Measurements from ENCODE around the gene TBRG4. TPM values are rescaled to one million over a fixed set of nuclear protein-coding genes. Genes with fewer than 3 reads are reported as not detected.

Gene TBRG4
- total RNA-seq, result 44.5 and 55.9 TPM in 2 replicates
- 54.3 and 54.6 TPM in 2 replicates for polyA plus RNA-seq

- Histone ChIP-seq H3K4me1 (ENCODE audit: insufficient read depth) (peaks cover 12% of the 10 kb centered on the region), H3K27ac (peak within 1 kb of the TSS; percentile 99), H3K27me3 (peaks cover 3% of the 10 kb centered on the region), H3K4me2 (peak within 1 kb of the TSS; percentile 79), H3K79me2 (peaks cover 44% of the 10 kb centered on the region), H3K9me2 (replicated peaks; ENCODE audit: insufficient read depth) (no peaks in the 10 kb centered on the region), H3K4me3 (peak within 1 kb of the TSS; percentile 74), H3K36me3 (replicated peaks; ENCODE audit: insufficient read depth, low read depth) (no peaks in the 10 kb centered on the region), H2AFZ (peak within 1 kb of the TSS; percentile 76), H3K9me3 (ENCODE audit: low read depth) (no peaks in the 10 kb centered on the region), H4K20me1 (ENCODE audit: insufficient read depth, poor library complexity, severe bottlenecking) (peaks cover 11% of the 10 kb centered on the region)
- no peak for TF ChIP-seq EZH2phosphoT487 (IDR thresholded peaks at IDR 0.05; ENCODE audit: low read depth, severe bottlenecking, unreplicated experiment)
- no peak for TF ChIP-seq EZH2 (IDR thresholded peaks at IDR 0.05; ENCODE audit: borderline replicate concordance)
- TF ChIP-seq CTCF (IDR thresholded peaks at IDR 0.05; ENCODE audit: poor library complexity), result peak; percentile 38
- DNase-seq (ENCODE audit: low spot score), result peak; percentile 98
- under 1% methylated on average over 64 of the region's 64 CpGs for WGBS (ENCODE audit: low lambda C conversion rate, missing lambda C conversion rate)
Measured at GRCh38 chr7:45111298-45112223, at the start of gene TBRG4. Gene TBRG4, minus strand, starts transcription at chr7:45111697. Its CDS starts 2,460 bp downstream, at chr7:45109237.

- Histone ChIP-seq H3K79me2 (no peaks in the 10 kb centered on the region), H4K20me1 (ENCODE audit: insufficient read depth, poor library complexity, severe bottlenecking) (no peaks in the 10 kb centered on the region), H3K4me2 (no peak overlapping the region), H3K9me3 (ENCODE audit: low read depth) (no peaks in the 10 kb centered on the region), H3K4me1 (ENCODE audit: insufficient read depth) (no peaks in the 10 kb centered on the region), H3K9me2 (replicated peaks; ENCODE audit: insufficient read depth) (no peaks in the 10 kb centered on the region), H3K27ac (no peak overlapping the region), H3K36me3 (replicated peaks; ENCODE audit: insufficient read depth, low read depth) (no peaks in the 10 kb centered on the region), H3K27me3 (peaks cover 36% of the 10 kb centered on the region), H3K4me3 (no peak overlapping the region), H2AFZ (no peak overlapping the region)
- TF ChIP-seq CTCF (IDR thresholded peaks at IDR 0.05; ENCODE audit: poor library complexity), result no peak
- no peak for TF ChIP-seq EZH2phosphoT487 (IDR thresholded peaks at IDR 0.05; ENCODE audit: low read depth, severe bottlenecking, unreplicated experiment)
- no peak for TF ChIP-seq EZH2 (IDR thresholded peaks at IDR 0.05; ENCODE audit: borderline replicate concordance)
- 80% methylated on average over 4 of the region's 4 CpGs for whole genome bisulfite sequencing (ENCODE audit: low lambda C conversion rate, missing lambda C conversion rate)
- no peak for DNase-seq (ENCODE audit: low spot score)
Measured at GRCh38 chr7:45161138-45161537, 49.6 kb upstream of the TBRG4 start.

GRCh38 chr7:45160417-45160881 lies 49.0 kb upstream of the TBRG4 start:
- no peaks in the 10 kb centered on the region for H3K4me1 ChIP-seq (ENCODE audit: insufficient read depth)
- no peak for TF ChIP-seq EZH2phosphoT487 (IDR thresholded peaks at IDR 0.05; ENCODE audit: low read depth, severe bottlenecking, unreplicated experiment)
- no peaks in the 10 kb centered on the region for H3K79me2 ChIP-seq
- H3K4me3 ChIP-seq, result no peak overlapping the region
- WGBS (ENCODE audit: low lambda C conversion rate, missing lambda C conversion rate), result 78% methylated on average over 10 of the region's 10 CpGs
- no peaks in the 10 kb centered on the region for H4K20me1 ChIP-seq (ENCODE audit: insufficient read depth, poor library complexity, severe bottlenecking)
- no peak overlapping the region for H3K4me2 ChIP-seq
- H3K9me2 ChIP-seq (replicated peaks; ENCODE audit: insufficient read depth), result no peaks in the 10 kb centered on the region
- peaks cover 37% of the 10 kb centered on the region for H3K27me3 ChIP-seq
- H3K36me3 ChIP-seq (replicated peaks; ENCODE audit: insufficient read depth, low read depth), result no peaks in the 10 kb centered on the region
- H3K9me3 ChIP-seq (ENCODE audit: low read depth), result no peaks in the 10 kb centered on the region
- no peak overlapping the region for H2AFZ ChIP-seq
- H3K27ac ChIP-seq, result no peak overlapping the region
- DNase-seq (ENCODE audit: low spot score), result no peak

GRCh38 chr7:45159296-45159695 lies 47.8 kb upstream of the TBRG4 start:
- H3K36me3 ChIP-seq (replicated peaks; ENCODE audit: insufficient read depth, low read depth), result no peaks in the 10 kb centered on the region
- DNase-seq (ENCODE audit: low spot score), result no peak
- H3K27ac ChIP-seq, result no peak overlapping the region
- H3K79me2 ChIP-seq, result no peaks in the 10 kb centered on the region
- H3K27me3 ChIP-seq, result peaks cover 37% of the 10 kb centered on the region
- no peak overlapping the region for H3K4me2 ChIP-seq
- H3K4me3 ChIP-seq, result no peak overlapping the region
- H3K9me3 ChIP-seq (ENCODE audit: low read depth), result no peaks in the 10 kb centered on the region
- no peak for TF ChIP-seq EZH2 (IDR thresholded peaks at IDR 0.05; ENCODE audit: borderline replicate concordance)
- no peak for TF ChIP-seq EZH2phosphoT487 (IDR thresholded peaks at IDR 0.05; ENCODE audit: low read depth, severe bottlenecking, unreplicated experiment)
- TF ChIP-seq CTCF (IDR thresholded peaks at IDR 0.05; ENCODE audit: poor library complexity), result no peak
- H4K20me1 ChIP-seq (ENCODE audit: insufficient read depth, poor library complexity, severe bottlenecking), result no peaks in the 10 kb centered on the region
- WGBS (ENCODE audit: low lambda C conversion rate, missing lambda C conversion rate), result 91% methylated on average over 4 of the region's 4 CpGs
- H3K4me1 ChIP-seq (ENCODE audit: insufficient read depth), result no peaks in the 10 kb centered on the region
- no peaks in the 10 kb centered on the region for H3K9me2 ChIP-seq (replicated peaks; ENCODE audit: insufficient read depth)
- H2AFZ ChIP-seq, result no peak overlapping the region

Data from hepatocyte (in vitro differentiated cells).